CD4-positive, alpha-beta T cell (primary cell): ENCODE data around the gene FLRT1. TPM values are rescaled to one million over a fixed set of nuclear protein-coding genes. Genes with fewer than 3 reads are reported as not detected.

Experiments
- ATAC-seq: fragments of 200-7000 bp; cut with Tn5 transposase; one replicate; pipeline ENCODE4 v1.10.0; 2022; ENCODE audit warnings: mild to moderate bottlenecking; ENCODE audit not compliant: poor library complexity
- CTCF ChIA-PET: fragments of 350-600 bp; sonication (Branson Sonifier 250); formaldehyde crosslinking; loops from one replicate; lab custom pipeline; 2021; ENCODE audit warnings: antibody characterized with exemption, inconsistent platforms; lab: Charles Lee
- POLR2A ChIA-PET: fragments of 350-600 bp; sonication (Branson Sonifier 250); formaldehyde crosslinking; loops from one replicate; lab custom pipeline; 2021; ENCODE audit warnings: antibody characterized with exemption, inconsistent platforms; lab: Charles Lee
- DNase-seq, 14 experiments: peaks; one replicate each; pipeline ENCODE4 v3.0.0-alpha.2; 2013 to 2020; ENCODE audit warnings: mixed read lengths in 2 of 14
- H3K27ac ChIP-seq, 2 donors: one replicate each; pipeline versions ENCODE4 v1.5.1 to v1.7.0; 2013; ENCODE audit warnings: low read length in 2 of 2, low read depth in 1 of 2, mild to moderate bottlenecking in 1 of 2
- H3K27me3 ChIP-seq, 2 experiments: 1 replicate in 1 of 2; 2 replicates in 1 of 2; pipeline versions ENCODE4 v1.6.1 to v1.7.0; 2013; ENCODE audit warnings: low read length in 2 of 2, control low read depth in 1 of 2, mild to moderate bottlenecking in 1 of 2, moderate library complexity in 1 of 2; ENCODE audit not compliant: insufficient read depth in 2 of 2, control insufficient read depth in 1 of 2
- H3K36me3 ChIP-seq: one replicate; pipeline ENCODE4 v1.6.1; 2013; ENCODE audit warnings: low read length, control low read depth; ENCODE audit not compliant: insufficient read depth
- H3K4me1 ChIP-seq: one replicate; pipeline ENCODE4 v1.6.1; 2013; ENCODE audit warnings: low read length, control low read depth; ENCODE audit not compliant: insufficient read depth
- H3K4me3 ChIP-seq: one replicate; pipeline ENCODE4 v1.5.1; 2013; ENCODE audit warnings: mild to moderate bottlenecking, low read length, moderate library complexity
- H3K9me3 ChIP-seq, 2 experiments: 1 replicate in 1 of 2; 2 replicates in 1 of 2; pipeline versions ENCODE4 v1.6.1 to v1.7.0; 2013; ENCODE audit warnings: low read length in 2 of 2, mild to moderate bottlenecking in 2 of 2, control low read depth in 1 of 2, moderate library complexity in 1 of 2; ENCODE audit not compliant: control insufficient read depth in 1 of 2, insufficient read depth in 1 of 2
- H3K27ac Mint-ChIP-seq: one replicate; pipeline ENCODE4 v1.8.0; 2020; ENCODE audit warnings: mixed read lengths
- H3K27me3 Mint-ChIP-seq: one replicate; pipeline ENCODE4 v1.8.0; 2021; ENCODE audit warnings: mixed read lengths
- H3K36me3 Mint-ChIP-seq: one replicate; pipeline ENCODE4 v1.8.0; 2021; ENCODE audit warnings: low read depth, mixed read lengths
- H3K4me1 Mint-ChIP-seq: one replicate; pipeline ENCODE4 v1.8.0; 2021; ENCODE audit warnings: low read depth, mixed read lengths
- H3K4me3 Mint-ChIP-seq: one replicate; pipeline ENCODE4 v1.8.0; 2020; ENCODE audit warnings: mild to moderate bottlenecking, mixed read lengths
- H3K9me3 Mint-ChIP-seq: one replicate; pipeline ENCODE4 v1.8.0; 2020; ENCODE audit warnings: mixed read lengths
- intact Hi-C, 2 experiments: fragments of 100-400 bp; cut with DNase I in 1 of 2; cut with micrococcal nuclease in 1 of 2; formaldehyde crosslinking; loops; one replicate each; pipeline versions ENCODE4 v1.15.1 to v1.9.0; 2023 to 2025; cut with DNase I, micrococcal nuclease
- total RNA-seq, 174 experiments: library from RNA in 2 of 174; stranded (reverse) in 2 of 174; gene quantifications; one replicate each; pipeline ENCODE4 v1.2.3 and lab custom pipeline; 2021 to 2026
- TF ChIP-seq, protein P1 (sequence below): fragments of 200-600 bp; IDR thresholded peaks from one replicate; pipeline ENCODE4 v1.8.0; 2022; ENCODE audit warnings: antibody characterized with exemption, mild to moderate bottlenecking

FLRT1 gene
- total RNA-seq, 2 experiments from 2014 or later = not detected

DNA sequence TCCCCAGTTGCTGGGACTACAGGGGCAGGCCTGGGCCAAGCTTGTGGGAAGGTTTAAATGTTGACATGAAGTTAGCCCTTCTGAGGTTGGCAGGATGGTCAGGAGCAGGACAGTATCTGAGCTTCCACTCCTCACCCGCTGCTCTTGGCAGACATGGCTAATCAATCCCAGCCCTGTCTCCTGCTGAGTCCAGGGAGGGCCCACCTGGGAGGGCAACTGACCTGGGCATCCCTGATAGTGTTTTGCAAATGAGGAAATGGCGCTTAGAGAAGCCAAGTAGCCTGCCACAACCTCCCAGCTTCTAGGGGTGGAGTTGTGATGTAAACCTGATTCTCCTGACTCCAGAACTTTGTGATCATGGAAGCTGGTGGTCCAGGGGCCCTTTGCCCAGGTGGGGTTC, 16.7 kb downstream of the FLRT1 start:
- ATAC-seq = no peak
- Histone ChIP-seq H3K4me3 (no peak overlapping the region), H3K27me3 (no peaks in the 10 kb centered on the region), H3K36me3 (no peaks in the 10 kb centered on the region), H3K9me3 (no peaks in the 10 kb centered on the region), H3K4me1 (no peaks in the 10 kb centered on the region), H3K27ac (no peak overlapping the region)
- no peaks in the 10 kb centered on the region for H3K9me3 Mint-ChIP-seq
- POLR2A ChIA-PET = no interaction called here
- H3K27me3 Mint-ChIP-seq = no peaks in the 10 kb centered on the region
- TF ChIP-seq, protein P1, sequence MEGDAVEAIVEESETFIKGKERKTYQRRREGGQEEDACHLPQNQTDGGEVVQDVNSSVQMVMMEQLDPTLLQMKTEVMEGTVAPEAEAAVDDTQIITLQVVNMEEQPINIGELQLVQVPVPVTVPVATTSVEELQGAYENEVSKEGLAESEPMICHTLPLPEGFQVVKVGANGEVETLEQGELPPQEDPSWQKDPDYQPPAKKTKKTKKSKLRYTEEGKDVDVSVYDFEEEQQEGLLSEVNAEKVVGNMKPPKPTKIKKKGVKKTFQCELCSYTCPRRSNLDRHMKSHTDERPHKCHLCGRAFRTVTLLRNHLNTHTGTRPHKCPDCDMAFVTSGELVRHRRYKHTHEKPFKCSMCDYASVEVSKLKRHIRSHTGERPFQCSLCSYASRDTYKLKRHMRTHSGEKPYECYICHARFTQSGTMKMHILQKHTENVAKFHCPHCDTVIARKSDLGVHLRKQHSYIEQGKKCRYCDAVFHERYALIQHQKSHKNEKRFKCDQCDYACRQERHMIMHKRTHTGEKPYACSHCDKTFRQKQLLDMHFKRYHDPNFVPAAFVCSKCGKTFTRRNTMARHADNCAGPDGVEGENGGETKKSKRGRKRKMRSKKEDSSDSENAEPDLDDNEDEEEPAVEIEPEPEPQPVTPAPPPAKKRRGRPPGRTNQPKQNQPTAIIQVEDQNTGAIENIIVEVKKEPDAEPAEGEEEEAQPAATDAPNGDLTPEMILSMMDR = no peak
- DNase-seq = no peak
- H3K4me1 Mint-ChIP-seq = no peaks in the 10 kb centered on the region
- H3K4me3 Mint-ChIP-seq = no peak overlapping the region
- no peaks in the 10 kb centered on the region for H3K36me3 Mint-ChIP-seq
- CTCF ChIA-PET = no interaction called here
- intact Hi-C loops = no loop called here
- H3K27ac Mint-ChIP-seq = no peak overlapping the region

DNA sequence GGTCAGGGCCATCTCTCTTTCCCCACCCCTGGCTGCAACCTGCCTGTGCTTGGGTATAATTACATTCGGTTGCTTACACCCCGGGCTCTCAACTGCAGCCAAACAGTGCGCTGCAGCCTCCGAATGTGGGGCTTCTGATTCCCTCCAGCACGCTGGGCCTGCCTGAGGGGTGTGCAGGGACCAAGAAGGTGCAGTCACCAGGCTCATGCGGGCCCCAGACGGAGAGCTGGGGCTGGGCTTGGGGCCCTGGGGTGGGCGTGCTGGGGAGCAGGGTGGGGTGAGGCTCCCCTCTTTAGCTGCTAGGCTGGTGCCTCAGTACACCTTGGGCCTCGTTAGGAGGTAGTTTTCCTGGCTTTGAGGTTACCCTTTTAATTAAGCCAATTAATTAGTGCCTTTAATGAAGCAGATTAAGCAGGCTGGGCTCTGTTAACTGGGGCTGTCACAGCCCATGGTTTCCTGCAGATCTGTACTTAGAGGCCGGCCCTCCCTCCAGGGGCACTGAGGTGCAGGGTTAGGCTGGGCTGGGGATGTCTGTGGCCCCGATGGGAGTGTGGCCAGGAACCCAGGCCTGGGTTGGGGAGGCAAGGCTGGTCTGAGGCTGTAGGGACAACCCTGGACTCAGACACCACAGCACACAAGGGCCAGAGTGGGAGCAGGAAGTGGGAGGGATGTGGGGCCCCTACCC, 17.3 kb downstream of the FLRT1 start:
- H3K4me3 ChIP-seq = no peak overlapping the region
- H3K27me3 ChIP-seq = no peaks in the 10 kb centered on the region
- Mint-ChIP-seq H3K36me3 (no peaks in the 10 kb centered on the region), H3K4me1 (no peaks in the 10 kb centered on the region), H3K9me3 (no peaks in the 10 kb centered on the region), H3K4me3 (no peak overlapping the region), H3K27ac (no peak overlapping the region), H3K27me3 (no peaks in the 10 kb centered on the region)
- DNase-seq (no peak), ATAC-seq (no peak)
- ChIA-PET CTCF (no interaction called here), POLR2A (no interaction called here)
- TF ChIP-seq, protein P1 = no peak
- H3K36me3 ChIP-seq = no peaks in the 10 kb centered on the region
- no peaks in the 10 kb centered on the region for H3K4me1 ChIP-seq
- H3K9me3 ChIP-seq = no peaks in the 10 kb centered on the region
- H3K27ac ChIP-seq = no peak overlapping the region
- intact Hi-C loops = no loop called here

DNA sequence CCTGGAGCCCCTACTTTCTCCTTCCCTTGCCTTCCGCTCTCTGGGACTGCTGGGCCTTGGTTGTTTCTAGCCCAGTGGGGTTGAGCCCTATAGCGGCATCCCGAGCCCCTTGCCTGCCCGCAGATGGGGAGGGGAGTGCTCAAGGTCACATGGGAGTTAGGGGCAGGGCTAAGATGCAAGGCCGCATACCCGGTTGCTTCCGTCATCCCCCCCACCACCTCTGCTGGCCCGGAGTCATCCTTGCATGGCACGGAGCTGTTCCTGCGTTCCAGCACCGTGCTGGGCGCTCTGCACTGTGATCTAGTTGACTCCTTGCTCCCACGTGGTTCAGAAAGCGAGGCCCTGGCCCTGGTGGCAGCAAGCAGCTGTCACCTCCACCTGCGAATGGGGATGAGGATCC, 18.0 kb downstream of the FLRT1 start:
- Mint-ChIP-seq H3K27me3 (no peaks in the 10 kb centered on the region), H3K4me1 (no peaks in the 10 kb centered on the region), H3K9me3 (no peaks in the 10 kb centered on the region), H3K27ac (no peak overlapping the region), H3K4me3 (no peak overlapping the region), H3K36me3 (no peaks in the 10 kb centered on the region)
- ChIA-PET POLR2A (no interaction called here), CTCF (no interaction called here)
- H3K27me3 ChIP-seq = peaks cover 0 to under 1% of the 10 kb centered on the region in 2 experiments
- no peak for ATAC-seq
- H3K4me3 ChIP-seq = no peak overlapping the region
- no peaks in the 10 kb centered on the region for H3K9me3 ChIP-seq
- H3K27ac ChIP-seq = no peak overlapping the region
- H3K36me3 ChIP-seq = no peaks in the 10 kb centered on the region
- intact Hi-C loops = no loop called here
- DNase-seq = no peak
- TF ChIP-seq, protein P1 = no peak
- H3K4me1 ChIP-seq = no peaks in the 10 kb centered on the region
